Caco-2 (cell line): ENCODE measurements around the gene TNFAIP8L2. TPM values are rescaled to one million over a fixed set of nuclear protein-coding genes. Genes with fewer than 3 reads are reported as not detected.

Experiments used
- BruUV-seq: library from RNA; stranded (reverse); fragments of 400-500 nt; replicated peaks from 2 replicates; lab custom pipeline; 2021; lab: Mats Ljungman, UMichigan
- CTCF ChIA-PET: fragments of 300-600 bp; sonication (Branson Sonifier 250); formaldehyde crosslinking; loops from one replicate; lab custom pipeline; 2022; ENCODE audit warnings: antibody characterized with exemption; lab: Charles Lee
- POLR2A ChIA-PET: fragments of 300-600 bp; sonication (Branson Sonifier 250); formaldehyde crosslinking; loops from one replicate; lab custom pipeline; 2022; ENCODE audit warnings: antibody characterized with exemption; lab: Charles Lee
- DNase-seq, 2 experiments: peaks; one replicate each; pipeline versions ENCODE4 v3.0.0 to v3.0.0-alpha.2; 2020 to 2022
- H3K27me3 ChIP-seq: replicated peaks from 2 replicates; pipeline ENCODE4 v1.6.0; 2011; ENCODE audit warnings: low read length; ENCODE audit not compliant: control insufficient read depth, insufficient read depth
- H3K36me3 ChIP-seq: 2 replicates; pipeline ENCODE4 v1.5.1; 2011; ENCODE audit warnings: low read length; ENCODE audit not compliant: control insufficient read depth, insufficient read depth
- H3K4me1 ChIP-seq: fragments of 250-450 bp; sonication (Bioruptor Pico); 2 replicates; pipeline ENCODE4 v1.5.1; 2020; ENCODE audit warnings: mild to moderate bottlenecking
- H3K4me3 ChIP-seq: 2 replicates; pipeline ENCODE4 v1.5.1; 2011; ENCODE audit warnings: low read depth, mild to moderate bottlenecking, control low read depth, low read length
- H3K9me3 ChIP-seq: fragments of 250-450 bp; sonication (Bioruptor Pico); 2 replicates; pipeline ENCODE4 v1.5.1; 2020; ENCODE audit warnings: mild to moderate bottlenecking, moderate library complexity
- H3K27ac Mint-ChIP-seq: one replicate; pipeline ENCODE4 v1.8.0; 2022; ENCODE audit warnings: mixed read lengths; ENCODE audit not compliant: unreplicated experiment
- H3K27me3 Mint-ChIP-seq: one replicate; pipeline ENCODE4 v1.8.0; 2022; ENCODE audit warnings: mixed read lengths; ENCODE audit not compliant: insufficient read depth, unreplicated experiment
- H3K36me3 Mint-ChIP-seq: one replicate; pipeline ENCODE4 v1.8.0; 2022; ENCODE audit warnings: mild to moderate bottlenecking, mixed read lengths; ENCODE audit not compliant: insufficient read depth, unreplicated experiment
- H3K4me1 Mint-ChIP-seq: one replicate; pipeline ENCODE4 v1.8.0; 2022; ENCODE audit warnings: low read depth, mixed read lengths; ENCODE audit not compliant: unreplicated experiment
- H3K4me3 Mint-ChIP-seq: one replicate; pipeline ENCODE4 v1.8.0; 2022; ENCODE audit warnings: mild to moderate bottlenecking, moderate library complexity, mixed read lengths; ENCODE audit not compliant: unreplicated experiment
- H3K9me3 Mint-ChIP-seq: one replicate; pipeline ENCODE4 v1.8.0; 2022; ENCODE audit warnings: mixed read lengths; ENCODE audit not compliant: unreplicated experiment
- intact Hi-C: fragments of 100-400 bp; cut with micrococcal nuclease; formaldehyde crosslinking; loops from one replicate; pipeline ENCODE4 v1.10.0; 2022; ENCODE audit not compliant: unreplicated experiment
- total RNA-seq: library from RNA; stranded (reverse); gene quantifications from 2 replicates; pipeline ENCODE4 v1.2.3, GENCODE V29; 2022
- TF ChIP-seq, protein P1 (sequence below), 2 experiments: fragments of 200-600 bp in 1 of 2; IDR thresholded peaks; 1 replicate in 1 of 2; 2 replicates in 1 of 2; pipeline versions ENCODE4 v1.5.1 to v1.8.0; 2011 to 2022; ENCODE audit warnings: antibody characterized with exemption in 1 of 2, control low read depth in 1 of 2, inconsistent platforms in 1 of 2, low read depth in 1 of 2, low read length in 1 of 2, mild to moderate bottlenecking in 1 of 2, moderate library complexity in 1 of 2; ENCODE audit not compliant: insufficient read depth in 1 of 2, severe bottlenecking in 1 of 2, unreplicated experiment in 1 of 2

The TNFAIP8L2 gene
- total RNA-seq, 1 experiment from 2014 or later = not detected

DNA sequence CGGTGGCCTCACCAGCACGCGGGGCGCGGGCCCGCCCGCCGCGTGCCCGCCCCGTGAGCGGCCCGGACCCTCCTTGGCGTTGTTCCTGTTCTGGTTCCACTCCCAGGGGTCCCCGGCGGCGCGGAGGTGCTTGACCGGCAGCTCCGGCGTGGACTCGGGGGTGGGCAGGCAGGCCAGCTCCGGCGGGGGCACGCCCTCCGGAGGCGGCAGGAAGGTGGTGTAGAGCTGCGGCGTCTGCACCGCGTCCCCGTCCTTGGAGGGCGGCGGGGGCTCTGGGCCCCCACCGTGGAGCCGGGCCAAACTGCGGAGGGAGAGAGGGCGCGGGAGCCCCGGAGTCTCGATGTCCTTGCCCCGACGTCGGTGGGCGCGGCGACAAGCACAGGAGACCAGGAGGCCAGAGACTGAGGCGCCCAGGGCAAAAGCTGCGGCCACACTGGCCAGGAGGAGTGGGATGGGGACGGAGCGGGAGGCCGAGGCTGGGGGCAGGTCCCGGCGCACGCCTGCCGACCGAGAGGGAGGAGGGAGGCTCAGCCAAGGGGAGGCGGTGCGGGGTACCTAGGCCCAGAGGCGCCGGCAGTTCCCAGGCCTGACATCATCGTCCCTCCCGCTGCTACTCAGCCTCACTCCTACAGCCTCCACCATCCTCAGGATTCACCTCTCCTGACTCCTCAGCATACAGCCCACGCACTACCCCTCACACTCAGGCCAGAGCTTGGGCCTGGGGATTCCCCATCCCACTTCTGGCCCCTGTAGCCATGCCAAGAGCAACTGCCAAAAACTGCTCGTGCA is 23.2 kb upstream of the TNFAIP8L2 start:
- POLR2A ChIA-PET = no interaction called here
- no peak for DNase-seq
- Histone ChIP-seq H3K4me3 (no peak overlapping the region), H3K9me3 (no peaks in the 10 kb centered on the region), H3K4me1 (peaks cover 5% of the 10 kb centered on the region; the same call in 1 of the 2 replicates), H3K27me3 (no peaks in the 10 kb centered on the region), H3K36me3 (no peaks in the 10 kb centered on the region)
- intact Hi-C loops = no loop called here
- BruUV-seq = no TSS peak
- no peaks in the 10 kb centered on the region for H3K4me1 Mint-ChIP-seq
- no peaks in the 10 kb centered on the region for H3K9me3 Mint-ChIP-seq
- TF ChIP-seq, protein P1, sequence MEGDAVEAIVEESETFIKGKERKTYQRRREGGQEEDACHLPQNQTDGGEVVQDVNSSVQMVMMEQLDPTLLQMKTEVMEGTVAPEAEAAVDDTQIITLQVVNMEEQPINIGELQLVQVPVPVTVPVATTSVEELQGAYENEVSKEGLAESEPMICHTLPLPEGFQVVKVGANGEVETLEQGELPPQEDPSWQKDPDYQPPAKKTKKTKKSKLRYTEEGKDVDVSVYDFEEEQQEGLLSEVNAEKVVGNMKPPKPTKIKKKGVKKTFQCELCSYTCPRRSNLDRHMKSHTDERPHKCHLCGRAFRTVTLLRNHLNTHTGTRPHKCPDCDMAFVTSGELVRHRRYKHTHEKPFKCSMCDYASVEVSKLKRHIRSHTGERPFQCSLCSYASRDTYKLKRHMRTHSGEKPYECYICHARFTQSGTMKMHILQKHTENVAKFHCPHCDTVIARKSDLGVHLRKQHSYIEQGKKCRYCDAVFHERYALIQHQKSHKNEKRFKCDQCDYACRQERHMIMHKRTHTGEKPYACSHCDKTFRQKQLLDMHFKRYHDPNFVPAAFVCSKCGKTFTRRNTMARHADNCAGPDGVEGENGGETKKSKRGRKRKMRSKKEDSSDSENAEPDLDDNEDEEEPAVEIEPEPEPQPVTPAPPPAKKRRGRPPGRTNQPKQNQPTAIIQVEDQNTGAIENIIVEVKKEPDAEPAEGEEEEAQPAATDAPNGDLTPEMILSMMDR (IDR thresholded peaks at IDR 0.05; ENCODE audit: insufficient read depth in 1 of 2, low read depth in 1 of 2, low read length in 1 of 2, severe bottlenecking in 1 of 2, unreplicated experiment in 1 of 2) = no peak
- H3K4me3 Mint-ChIP-seq = peak overlapping the region; percentile 56
- H3K27me3 Mint-ChIP-seq = no peaks in the 10 kb centered on the region
- peaks cover 7% of the 10 kb centered on the region for H3K36me3 Mint-ChIP-seq
- CTCF ChIA-PET = no interaction called here
- H3K27ac Mint-ChIP-seq = no peak overlapping the region

DNA sequence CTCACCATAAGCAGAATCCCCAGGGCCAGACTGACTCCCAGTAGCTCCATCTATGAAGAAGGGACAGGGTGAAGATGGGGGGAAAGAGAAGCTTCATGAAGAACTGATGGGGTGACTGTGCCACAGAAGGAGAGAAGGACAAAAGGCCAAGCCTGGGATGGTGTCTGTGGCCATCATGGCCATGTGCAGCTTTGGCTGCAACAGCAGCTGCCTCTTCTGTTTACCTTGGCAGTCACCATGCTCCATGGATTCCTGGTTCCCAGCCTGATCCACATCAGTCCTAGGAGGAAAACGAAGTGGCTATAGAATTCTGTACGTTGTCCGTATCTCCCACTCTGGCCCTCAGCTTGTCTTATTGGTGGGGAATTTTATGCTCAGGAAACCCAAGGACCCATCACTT is 22.1 kb upstream of the TNFAIP8L2 start:
- H3K36me3 ChIP-seq = no peaks in the 10 kb centered on the region
- H3K4me3 Mint-ChIP-seq = no peak overlapping the region
- no peak overlapping the region for H3K27ac Mint-ChIP-seq
- no peaks in the 10 kb centered on the region for H3K9me3 Mint-ChIP-seq
- no peaks in the 10 kb centered on the region for H3K9me3 ChIP-seq
- peaks cover 7% of the 10 kb centered on the region for H3K36me3 Mint-ChIP-seq
- POLR2A ChIA-PET = no interaction called here
- intact Hi-C loops = no loop called here
- TF ChIP-seq, protein P1 (IDR thresholded peaks at IDR 0.05; ENCODE audit: insufficient read depth in 1 of 2, low read depth in 1 of 2, low read length in 1 of 2, severe bottlenecking in 1 of 2, unreplicated experiment in 1 of 2) = no peak
- peaks cover 5% of the 10 kb centered on the region; the same call in 1 of the 2 replicates for H3K4me1 ChIP-seq
- no peak overlapping the region for H3K4me3 ChIP-seq
- no peaks in the 10 kb centered on the region for H3K27me3 Mint-ChIP-seq
- DNase-seq = no peak
- no TSS peak for BruUV-seq
- H3K4me1 Mint-ChIP-seq = no peaks in the 10 kb centered on the region
- CTCF ChIA-PET = interaction anchor here (0.5 kb wide), 1 partner anchor 516 kb away, joined by 6 read pairs; no protein-coding TSS in a partner anchor
- H3K27me3 ChIP-seq = no peaks in the 10 kb centered on the region

DNA sequence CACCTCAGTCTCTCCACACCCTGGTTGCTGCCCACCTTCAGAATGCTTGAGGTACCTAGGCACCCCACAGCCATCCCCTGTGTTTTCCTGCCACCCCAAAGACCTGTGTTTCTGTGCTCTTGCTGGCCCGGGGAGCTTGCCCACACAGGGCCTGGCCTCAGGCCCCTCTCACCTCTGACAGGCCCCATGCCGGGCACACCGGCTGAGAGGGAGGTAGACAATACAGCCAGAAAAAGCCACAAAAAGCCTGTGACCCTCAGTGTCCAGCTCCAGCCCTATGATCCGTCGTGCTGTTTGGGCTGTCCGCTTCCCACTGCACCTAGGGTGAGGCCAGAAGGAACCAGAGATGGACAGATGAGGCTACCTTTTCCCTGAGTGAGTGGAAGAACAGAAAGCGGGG is 21.5 kb upstream of the TNFAIP8L2 start:
- Mint-ChIP-seq H3K36me3 (peaks cover 7% of the 10 kb centered on the region), H3K27ac (no peak overlapping the region), H3K4me3 (no peak overlapping the region), H3K27me3 (no peaks in the 10 kb centered on the region), H3K4me1 (no peaks in the 10 kb centered on the region), H3K9me3 (no peaks in the 10 kb centered on the region)
- peaks cover 5% of the 10 kb centered on the region; the same call in 1 of the 2 replicates for H3K4me1 ChIP-seq
- no peak overlapping the region for H3K4me3 ChIP-seq
- DNase-seq = no peak
- intact Hi-C loops = no loop called here
- no peaks in the 10 kb centered on the region for H3K36me3 ChIP-seq
- no peaks in the 10 kb centered on the region for H3K27me3 ChIP-seq
- CTCF ChIA-PET = no interaction called here
- no peaks in the 10 kb centered on the region for H3K9me3 ChIP-seq
- TF ChIP-seq, protein P1 (IDR thresholded peaks at IDR 0.05; ENCODE audit: insufficient read depth in 1 of 2, low read depth in 1 of 2, low read length in 1 of 2, severe bottlenecking in 1 of 2, unreplicated experiment in 1 of 2) = no peak
- BruUV-seq = no TSS peak
- POLR2A ChIA-PET = no interaction called here
